Measurements from ENCODE around the gene OR8G1. TPM values are rescaled to one million over a fixed set of nuclear protein-coding genes. Genes with fewer than 3 reads are reported as not detected.

Gene OR8G1
- total and polyA plus RNA-seq, 9 of the 15 experiments (the other 6 are each of a cell fraction or from before 2014, with no cell fraction given): 0.03 to 1.4 (median 0.51) TPM; not detected in 1

- TF ChIP-seq SFPQ (IDR thresholded peaks at IDR 0.05; ENCODE audit: low read depth, low read length) (no peak), PRPF4 (IDR thresholded peaks at IDR 0.05; ENCODE audit: insufficient read depth, low read depth, low read length, poor library complexity, severe bottlenecking) (no peak), MECOM (CRISPR knock-in tag; IDR thresholded peaks at IDR 0.05) (no peak), ZNF280A (IDR thresholded peaks at IDR 0.05; ENCODE audit: low read depth, partially characterized antibody) (no peak), TCF7L2 (IDR thresholded peaks at IDR 0.05; ENCODE audit: low read depth, low read length) (no peak)
These were observed 31.0 kb upstream of the OR8G1 start (continued) for GRCh38 chr11:124209824-124210357.

GRCh38 chr11:124210421-124210820 is 30.5 kb upstream of the OR8G1 start:
- ChIA-PET CTCF (ENCODE audit: low intra/inter-chr PET ratio) (no interaction called here), POLR2A (no interaction called here)
- peaks cover 4% of the 10 kb centered on the region; the same call in 2 of the 3 replicates for H3K36me3 ChIP-seq (ENCODE audit: control insufficient read depth, insufficient read depth, low read length)
- no peak overlapping the region for H3K9ac ChIP-seq (ENCODE audit: insufficient read depth in 1 of 2, low read depth in 2 of 2, low read length in 2 of 2)
- 95% methylated on average over 5 of the region's 5 CpGs for WGBS (ENCODE audit: insufficient coverage, low coverage, missing lambda C conversion rate)
- BruUV-seq (replicated peaks): no TSS peak
- no peaks in the 10 kb centered on the region for H3K9me3 ChIP-seq (replicated peaks; ENCODE audit: control insufficient read depth, insufficient read depth, low read depth, low read length)
- peaks cover 11% of the 10 kb centered on the region; the same call in 2 of the 3 replicates for H3K79me2 ChIP-seq (ENCODE audit: control insufficient read depth, insufficient read depth, low read length)
- H3K4me3 ChIP-seq: no peak overlapping the region
- FAIRE-seq (no peak), DNase-seq (ENCODE audit: extremely low read depth in 1 of 4, low spot score in 3 of 4) (no peak), ATAC-seq (no peak)
- H3K27ac ChIP-seq (ENCODE audit: extremely low read depth, low read depth, low read length): no peak overlapping the region
- no peaks in the 10 kb centered on the region for H4K20me1 ChIP-seq (replicated peaks; ENCODE audit: control insufficient read depth, insufficient read depth, low read length)
- no peak overlapping the region for H2AFZ ChIP-seq (ENCODE audit: low read depth, low read length)
- H3K9me1 ChIP-seq (ENCODE audit: control insufficient read depth, insufficient read depth, low read length): no peaks in the 10 kb centered on the region
- intact Hi-C loops (cut with micrococcal nuclease) (no loop called here), in situ Hi-C loops (cut with MboI) (no loop called here)
- H3K27me3 ChIP-seq (ENCODE audit: control insufficient read depth in 2 of 2, insufficient read depth in 2 of 2, low read length in 2 of 2): no peaks in the 10 kb centered on the region
- peaks cover 22 to 24% of the 10 kb centered on the region in 2 experiments for H3K4me1 ChIP-seq (replicated peaks in 1 of 2; ENCODE audit: control insufficient read depth in 2 of 2, insufficient read depth in 2 of 2, low read length in 2 of 2)
- no peak overlapping the region for H3K4me2 ChIP-seq (ENCODE audit: insufficient read depth, low read length)
- no peak for TF ChIP-seq ZNF766 (CRISPR knock-in tag; conservative IDR thresholded peaks at IDR 0.05)
- no peak for TF ChIP-seq ZNF780A (CRISPR knock-in tag; IDR thresholded peaks at IDR 0.05)
- TF ChIP-seq THAP12 (CRISPR knock-in tag; IDR thresholded peaks at IDR 0.05): no peak
- TF ChIP-seq ZNF511 (CRISPR knock-in tag; IDR thresholded peaks at IDR 0.05): no peak
- TF ChIP-seq CHD4 (IDR thresholded peaks at IDR 0.05; ENCODE audit: insufficient read depth, insufficient replicate concordance, low read depth, low read length, poor library complexity, severe bottlenecking): no peak
- no peak for TF ChIP-seq NR2C1 (IDR thresholded peaks at IDR 0.05)
- TF ChIP-seq NR2C1 (tag; IDR thresholded peaks at IDR 0.05): no peak
- no peak for TF ChIP-seq MXI1 (IDR thresholded peaks at IDR 0.05; ENCODE audit: low read depth, low read length)

Data from K562 (cell line).